ENCODE measurements around the gene MYO10.
"Not testable (repeated sequence)": the region's sequence is repeated elsewhere in the genome, so short reads cannot be mapped to it uniquely, and the experiment has no call there.

Gene MYO10

GRCh38 chr5:16936150-16936988, at the start of gene MYO10:
MYO10 (minus strand) TSS chr5:16936288; CDS start chr5:16935808, 480 bp downstream.
- no peak for DNase-seq (ENCODE audit: low read depth, low spot score)

GRCh38 chr5:16985304-16985703, 49.2 kb upstream of the MYO10 start:
- DNase-seq (ENCODE audit: low read depth, low spot score) = not testable (repeated sequence)

GRCh38 chr5:16983972-16984371, 47.9 kb upstream of the MYO10 start:
- DNase-seq (ENCODE audit: low read depth, low spot score) = no peak

- no peak for DNase-seq (ENCODE audit: low read depth, low spot score)
Measured at GRCh38 chr5:16983022-16983639, 47.0 kb upstream of the MYO10 start.

- no peak for DNase-seq (ENCODE audit: low read depth, low spot score)
Measured at GRCh38 chr5:16981700-16982099, 45.6 kb upstream of the MYO10 start.

- DNase-seq (ENCODE audit: low read depth, low spot score) = no peak
Measured at GRCh38 chr5:16980983-16981382, 44.9 kb upstream of the MYO10 start.

GRCh38 chr5:16978296-16978695, 42.2 kb upstream of the MYO10 start:
- no peak for DNase-seq (ENCODE audit: low read depth, low spot score)

GRCh38 chr5:16976625-16977008, 40.5 kb upstream of the MYO10 start:
- DNase-seq (ENCODE audit: low read depth, low spot score) = no peak

- no peak for DNase-seq (ENCODE audit: low read depth, low spot score)
Measured at GRCh38 chr5:16975950-16976624, 40.0 kb upstream of the MYO10 start.

- DNase-seq (ENCODE audit: low read depth, low spot score) = no peak
Measured at GRCh38 chr5:16974981-16975380, 38.9 kb upstream of the MYO10 start.

- no peak for DNase-seq (ENCODE audit: low read depth, low spot score)
Measured at GRCh38 chr5:16970826-16971225, 34.7 kb upstream of the MYO10 start.

GRCh38 chr5:16970260-16970659, 34.2 kb upstream of the MYO10 start:
- no peak for DNase-seq (ENCODE audit: low read depth, low spot score)

- DNase-seq (ENCODE audit: low read depth, low spot score) = no peak
Measured at GRCh38 chr5:16965581-16965980, 29.5 kb upstream of the MYO10 start.

GRCh38 chr5:16963821-16964220, 27.7 kb upstream of the MYO10 start:
- no peak for DNase-seq (ENCODE audit: low read depth, low spot score)

GRCh38 chr5:16961131-16961530, 25.0 kb upstream of the MYO10 start:
- no peak for DNase-seq (ENCODE audit: low read depth, low spot score)

- no peak for DNase-seq (ENCODE audit: low read depth, low spot score)
Measured at GRCh38 chr5:16957304-16958196, 21.5 kb upstream of the MYO10 start.

- no peak for DNase-seq (ENCODE audit: low read depth, low spot score)
Measured at GRCh38 chr5:16953729-16954128, 17.6 kb upstream of the MYO10 start.

GRCh38 chr5:16952968-16953671, 17.0 kb upstream of the MYO10 start:
- no peak for DNase-seq (ENCODE audit: low read depth, low spot score)

GRCh38 chr5:16946725-16947124, 10.6 kb upstream of the MYO10 start:
- DNase-seq (ENCODE audit: low read depth, low spot score) = no peak

GRCh38 chr5:16944816-16945562, 8.9 kb upstream of the MYO10 start:
- DNase-seq (ENCODE audit: low read depth, low spot score) = no peak
